HL-60 (cell line): ENCODE data around the gene DOCK10.

Source experiments
- DNase-seq, 2 experiments: peaks; one replicate each; pipeline ENCODE4 v3.0.0-alpha.2; 2010 to 2020; ENCODE audit warnings: low read depth in 1 of 2, low spot score in 1 of 2
- H3K27ac ChIP-seq: fragments of 250-450 bp; sonication (Bioruptor Pico); replicated peaks from 2 replicates; pipeline ENCODE4 v1.5.1; 2020; ENCODE audit warnings: mild to moderate bottlenecking, moderate library complexity
- H3K27me3 ChIP-seq: fragments of 250-450 bp; sonication (Bioruptor Pico); 2 replicates; pipeline ENCODE4 v1.5.1; 2021; ENCODE audit warnings: mild to moderate bottlenecking, moderate library complexity; ENCODE audit not compliant: insufficient read depth, poor library complexity, severe bottlenecking
- H3K4me3 ChIP-seq: replicated peaks from 2 replicates; pipeline ENCODE4 v1.5.1; 2011; ENCODE audit warnings: mild to moderate bottlenecking, control low read depth, low read length; ENCODE audit not compliant: insufficient read depth
- CTCF ChIP-seq: IDR thresholded peaks from one replicate; pipeline ENCODE4 v1.5.1; 2011; ENCODE audit warnings: low read length, control low read depth, inconsistent platforms; ENCODE audit not compliant: insufficient read depth
- GABPA ChIP-seq: IDR thresholded peaks from 2 replicates; pipeline ENCODE4 v1.6.1; 2012; ENCODE audit warnings: low read depth
- POLR2AphosphoS5 ChIP-seq: IDR thresholded peaks from 2 replicates; pipeline ENCODE4 v1.6.1; 2012; ENCODE audit warnings: low read depth
- REST ChIP-seq: IDR thresholded peaks from 2 replicates; pipeline ENCODE4 v1.6.1; 2012; ENCODE audit warnings: low read depth; ENCODE audit not compliant: insufficient replicate concordance
- SPI1 ChIP-seq: IDR thresholded peaks from 2 replicates; pipeline ENCODE4 v1.6.1; 2012; ENCODE audit warnings: low read depth, mild to moderate bottlenecking, borderline replicate concordance

DOCK10 gene

GRCh38 chr2:224931956-224932355, 110.3 kb downstream of the DOCK10 start:
- no peak overlapping the region for H3K4me3 ChIP-seq
- DNase-seq = no peak
- TF ChIP-seq POLR2AphosphoS5 (no peak), SPI1 (no peak), CTCF (no peak), REST (no peak), GABPA (no peak)
- H3K27me3 ChIP-seq = no peaks in the 10 kb centered on the region
- no peak overlapping the region; the same call in 1 of the 2 replicates for H3K27ac ChIP-seq

- H3K27me3 ChIP-seq = no peaks in the 10 kb centered on the region
These were observed 111.3 kb downstream of the DOCK10 start for GRCh38 chr2:224930990-224931389.

GRCh38 chr2:224930124-224930523, 112.1 kb downstream of the DOCK10 start:
- no peaks in the 10 kb centered on the region for H3K27me3 ChIP-seq
- no peak for TF ChIP-seq CTCF
- TF ChIP-seq SPI1 = peak; percentile 82
- DNase-seq = peak in 1 of 2 experiments; percentile 61
- H3K27ac ChIP-seq = peak overlapping the region; percentile 62
- H3K4me3 ChIP-seq = no peak overlapping the region

More at GRCh38 chr2:224930990-224931389, 111.3 kb downstream of the DOCK10 start:
- Histone ChIP-seq H3K4me3 (no peak overlapping the region), H3K27ac (peak overlapping the region; percentile 62)
- TF ChIP-seq GABPA (no peak), POLR2AphosphoS5 (no peak), SPI1 (peak; percentile 51)
- no peak for DNase-seq

- no peak overlapping the region; the same call in 1 of the 2 replicates for H3K27ac ChIP-seq
- no peak for DNase-seq
- TF ChIP-seq CTCF (no peak), SPI1 (no peak)
- no peak overlapping the region for H3K4me3 ChIP-seq
- no peaks in the 10 kb centered on the region for H3K27me3 ChIP-seq
These were observed 112.8 kb downstream of the DOCK10 start for GRCh38 chr2:224929512-224929911.

GRCh38 chr2:224927646-224928173, 114.6 kb downstream of the DOCK10 start:
- H3K4me3 ChIP-seq = no peak overlapping the region
- DNase-seq = peak in 1 of 2 experiments; percentile 61
- H3K27ac ChIP-seq = peak overlapping the region; percentile 13
- peak; percentile 67; the same call in 1 of the 2 replicates for TF ChIP-seq SPI1
- TF ChIP-seq REST = no peak
- no peaks in the 10 kb centered on the region for H3K27me3 ChIP-seq
